ENCODE data around the gene FNTB. TPM values are rescaled to one million over a fixed set of nuclear protein-coding genes. Genes with fewer than 3 reads are reported as not detected.

FNTB gene
- total and polyA plus RNA-seq, 2 experiments from 2014 or later: 18.1 to 24.3 TPM

DNA sequence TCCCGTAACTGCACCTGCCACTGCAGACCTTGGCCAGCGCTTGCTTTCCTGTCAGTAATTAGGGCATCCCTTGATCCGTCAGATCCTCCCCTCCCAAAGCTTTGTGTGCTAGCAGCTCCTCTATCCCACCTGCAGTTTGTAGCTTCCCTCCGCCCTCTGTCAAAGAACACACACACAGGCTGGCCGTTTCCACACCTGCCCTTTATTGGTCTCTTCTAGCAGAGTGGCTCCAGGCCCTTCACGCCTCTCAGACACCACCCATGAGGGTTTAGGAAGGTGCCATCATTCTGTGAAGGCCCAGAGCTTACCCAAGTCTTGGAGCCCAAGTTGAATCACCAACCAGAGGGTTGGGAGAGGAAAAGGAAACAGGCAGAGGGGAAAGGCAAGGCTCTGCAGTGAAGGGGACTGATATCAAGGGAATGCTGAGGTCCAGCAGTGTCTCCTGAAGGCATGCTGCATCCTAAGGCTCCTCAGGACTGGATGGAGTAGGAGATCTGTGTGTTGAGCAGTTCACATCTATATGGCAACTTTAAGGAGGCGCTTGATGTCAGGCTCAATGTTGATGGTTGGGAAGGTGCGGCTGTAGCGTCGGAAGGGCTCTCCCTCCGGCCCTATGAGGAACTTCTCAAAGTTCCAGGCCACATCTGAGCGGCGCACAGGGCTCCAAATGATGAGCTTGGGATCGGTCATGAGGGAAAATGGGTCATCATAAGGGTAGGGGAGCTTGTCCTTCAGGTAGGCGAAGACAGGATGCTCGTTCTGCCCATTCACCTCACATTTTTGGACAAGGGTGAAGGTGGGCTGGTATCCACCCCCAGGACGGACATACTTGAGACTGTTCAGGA is 47.5 kb upstream of the FNTB start:
- peaks cover 32% of the 10 kb centered on the region for H3K4me1 ChIP-seq (ENCODE audit: insufficient read depth)
- H3K4me3 ChIP-seq: no peak overlapping the region
- peak overlapping the region; percentile 39 for H3K4me2 ChIP-seq

DNA sequence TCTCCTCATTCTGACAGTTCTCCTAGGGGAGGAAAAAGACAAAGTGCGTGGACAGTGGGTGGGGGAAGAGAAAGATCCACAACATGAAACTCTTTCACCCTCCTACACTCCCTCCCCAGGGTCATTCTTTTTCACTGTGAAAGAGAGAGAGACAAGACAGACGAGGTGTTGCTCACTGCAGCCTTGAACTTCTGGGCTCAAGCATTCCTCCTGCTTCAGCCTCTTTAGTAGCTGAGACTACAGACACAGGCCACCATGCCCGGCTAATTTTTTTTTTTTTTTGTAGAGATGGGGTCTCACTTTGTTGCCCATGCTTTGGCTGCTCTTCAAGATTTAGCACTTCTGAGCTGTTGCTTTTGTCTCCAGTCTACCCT is 46.9 kb upstream of the FNTB start:
- Histone ChIP-seq H3K9me2 (replicated peaks; ENCODE audit: insufficient read depth) (no peaks in the 10 kb centered on the region), H3K9me3 (ENCODE audit: low read depth) (no peaks in the 10 kb centered on the region), H3K27ac (peak overlapping the region; percentile 74), H3K27me3 (no peaks in the 10 kb centered on the region), H4K20me1 (ENCODE audit: insufficient read depth, poor library complexity, severe bottlenecking) (no peaks in the 10 kb centered on the region), H2AFZ (no peak overlapping the region), H3K4me2 (no peak overlapping the region), H3K36me3 (replicated peaks; ENCODE audit: insufficient read depth, low read depth) (no peaks in the 10 kb centered on the region), H3K79me2 (peaks cover 22% of the 10 kb centered on the region), H3K4me3 (no peak overlapping the region), H3K4me1 (ENCODE audit: insufficient read depth) (peaks cover 32% of the 10 kb centered on the region)
- 78% methylated on average over 3 of the region's 3 CpGs for whole genome bisulfite sequencing (ENCODE audit: low lambda C conversion rate, missing lambda C conversion rate)
- no peak for TF ChIP-seq EZH2 (IDR thresholded peaks at IDR 0.05; ENCODE audit: borderline replicate concordance)
- TF ChIP-seq EZH2phosphoT487 (IDR thresholded peaks at IDR 0.05; ENCODE audit: low read depth, severe bottlenecking, unreplicated experiment): no peak
- TF ChIP-seq, protein P1, sequence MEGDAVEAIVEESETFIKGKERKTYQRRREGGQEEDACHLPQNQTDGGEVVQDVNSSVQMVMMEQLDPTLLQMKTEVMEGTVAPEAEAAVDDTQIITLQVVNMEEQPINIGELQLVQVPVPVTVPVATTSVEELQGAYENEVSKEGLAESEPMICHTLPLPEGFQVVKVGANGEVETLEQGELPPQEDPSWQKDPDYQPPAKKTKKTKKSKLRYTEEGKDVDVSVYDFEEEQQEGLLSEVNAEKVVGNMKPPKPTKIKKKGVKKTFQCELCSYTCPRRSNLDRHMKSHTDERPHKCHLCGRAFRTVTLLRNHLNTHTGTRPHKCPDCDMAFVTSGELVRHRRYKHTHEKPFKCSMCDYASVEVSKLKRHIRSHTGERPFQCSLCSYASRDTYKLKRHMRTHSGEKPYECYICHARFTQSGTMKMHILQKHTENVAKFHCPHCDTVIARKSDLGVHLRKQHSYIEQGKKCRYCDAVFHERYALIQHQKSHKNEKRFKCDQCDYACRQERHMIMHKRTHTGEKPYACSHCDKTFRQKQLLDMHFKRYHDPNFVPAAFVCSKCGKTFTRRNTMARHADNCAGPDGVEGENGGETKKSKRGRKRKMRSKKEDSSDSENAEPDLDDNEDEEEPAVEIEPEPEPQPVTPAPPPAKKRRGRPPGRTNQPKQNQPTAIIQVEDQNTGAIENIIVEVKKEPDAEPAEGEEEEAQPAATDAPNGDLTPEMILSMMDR (IDR thresholded peaks at IDR 0.05; ENCODE audit: poor library complexity): no peak
- DNase-seq (ENCODE audit: low spot score): no peak

More for the DNA sequence above, 47.5 kb upstream of the FNTB start:
- no peaks in the 10 kb centered on the region for H4K20me1 ChIP-seq (ENCODE audit: insufficient read depth, poor library complexity, severe bottlenecking)
- H3K9me2 ChIP-seq (replicated peaks; ENCODE audit: insufficient read depth): no peaks in the 10 kb centered on the region
- H3K36me3 ChIP-seq (replicated peaks; ENCODE audit: insufficient read depth, low read depth): no peaks in the 10 kb centered on the region
- no peak overlapping the region for H2AFZ ChIP-seq
- DNase-seq (ENCODE audit: low spot score): no peak
- TF ChIP-seq EZH2 (IDR thresholded peaks at IDR 0.05; ENCODE audit: borderline replicate concordance) (no peak), EZH2phosphoT487 (IDR thresholded peaks at IDR 0.05; ENCODE audit: low read depth, severe bottlenecking, unreplicated experiment) (no peak)
- TF ChIP-seq, protein P1 (IDR thresholded peaks at IDR 0.05; ENCODE audit: poor library complexity): no peak
- H3K27me3 ChIP-seq: no peaks in the 10 kb centered on the region
- peak overlapping the region; percentile 74 for H3K27ac ChIP-seq
- 86% methylated on average over 17 of the region's 17 CpGs for WGBS (ENCODE audit: low lambda C conversion rate, missing lambda C conversion rate)
- H3K9me3 ChIP-seq (ENCODE audit: low read depth): no peaks in the 10 kb centered on the region
- peaks cover 22% of the 10 kb centered on the region for H3K79me2 ChIP-seq

DNA sequence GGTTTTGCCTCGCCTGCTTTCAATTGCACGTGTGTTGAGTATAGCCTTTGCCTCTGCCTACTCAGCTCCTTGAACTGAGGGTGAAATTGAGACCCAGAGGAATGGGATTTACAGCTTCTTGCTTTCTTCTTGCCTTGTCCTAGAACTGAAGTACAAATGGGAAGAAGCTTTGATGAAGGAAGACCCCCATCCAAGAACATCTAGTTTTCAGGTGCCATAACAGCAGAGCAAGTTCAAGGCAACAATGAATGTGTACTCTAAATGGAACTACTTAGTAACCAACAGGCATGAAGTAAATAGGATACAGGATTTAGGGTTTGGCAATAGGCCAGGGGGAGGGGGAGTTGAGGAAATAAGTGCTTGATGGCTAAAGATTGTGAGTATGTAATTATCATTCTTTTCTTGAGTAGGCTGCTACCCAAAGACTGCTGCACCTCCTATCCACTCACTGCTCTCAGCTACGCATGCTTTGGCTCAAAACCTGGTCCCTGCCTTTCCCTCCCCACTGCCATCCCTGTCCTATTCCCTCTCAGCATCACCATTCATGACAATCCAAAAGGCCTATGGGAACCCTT is 46.3 kb upstream of the FNTB start:
- H3K9me3 ChIP-seq (ENCODE audit: low read depth): no peaks in the 10 kb centered on the region
- peaks cover 32% of the 10 kb centered on the region for H3K4me1 ChIP-seq (ENCODE audit: insufficient read depth)
- H3K4me3 ChIP-seq: no peak overlapping the region
- TF ChIP-seq EZH2phosphoT487 (IDR thresholded peaks at IDR 0.05; ENCODE audit: low read depth, severe bottlenecking, unreplicated experiment): no peak
- TF ChIP-seq EZH2 (IDR thresholded peaks at IDR 0.05; ENCODE audit: borderline replicate concordance): no peak
- TF ChIP-seq, protein P1 (IDR thresholded peaks at IDR 0.05; ENCODE audit: poor library complexity): no peak
- no peaks in the 10 kb centered on the region for H3K9me2 ChIP-seq (replicated peaks; ENCODE audit: insufficient read depth)
- H3K79me2 ChIP-seq: peaks cover 22% of the 10 kb centered on the region
- WGBS (ENCODE audit: low lambda C conversion rate, missing lambda C conversion rate): 89% methylated on average over 3 of the region's 3 CpGs
- no peaks in the 10 kb centered on the region for H4K20me1 ChIP-seq (ENCODE audit: insufficient read depth, poor library complexity, severe bottlenecking)
- H3K4me2 ChIP-seq: peak overlapping the region; percentile 62
- no peaks in the 10 kb centered on the region for H3K36me3 ChIP-seq (replicated peaks; ENCODE audit: insufficient read depth, low read depth)
- peak overlapping the region; percentile 74 for H3K27ac ChIP-seq
- H2AFZ ChIP-seq: no peak overlapping the region
- H3K27me3 ChIP-seq: no peaks in the 10 kb centered on the region
- DNase-seq (ENCODE audit: low spot score): no peak

Data from hepatocyte (in vitro differentiated cells).